MM.1S (cell line): Measurements from ENCODE around the gene DPYSL4.

Source experiments
- EZH2 ChIP-seq: fragments of 300-600 bp; sonication (generic); optimal IDR thresholded peaks from 2 replicates; pipeline ENCODE3; 2017; ENCODE audit warnings: low read depth, mild to moderate bottlenecking, antibody characterized with exemption, low read length, mixed read lengths
- EZH2phosphoT487 ChIP-seq: fragments of 300-600 bp; sonication (generic); IDR thresholded peaks from 2 replicates; pipeline ENCODE4 v1.6.1; 2018; ENCODE audit warnings: antibody characterized with exemption, low read length
- TF ChIP-seq, protein P1 (sequence below): fragments of 300-600 bp; sonication (generic); IDR thresholded peaks from 2 replicates; pipeline ENCODE4 v1.5.1; 2016; ENCODE audit warnings: antibody characterized with exemption, low read length, mixed read lengths

DNA sequence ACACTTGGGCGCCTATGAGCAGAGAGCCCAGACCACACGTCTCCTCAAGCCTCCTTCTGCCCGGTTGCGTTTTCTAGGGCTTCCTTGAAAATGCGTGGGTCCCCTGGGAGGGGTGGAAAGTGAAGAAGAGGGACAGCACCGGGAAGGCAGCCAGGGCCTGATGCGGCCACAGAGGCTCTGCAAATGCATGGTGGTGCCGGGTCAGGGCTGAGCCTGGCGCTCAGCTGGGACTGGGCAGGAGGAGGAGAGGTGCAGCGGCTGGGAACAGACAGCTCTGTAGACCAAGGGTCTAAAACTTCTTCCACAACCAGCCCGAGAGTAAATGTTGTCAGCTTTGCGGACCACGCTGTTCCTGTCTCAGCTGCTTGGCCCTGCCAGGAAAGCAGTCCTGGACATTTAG is 1.6 kb downstream of the DPYSL4 start:
- TF ChIP-seq, protein P1, sequence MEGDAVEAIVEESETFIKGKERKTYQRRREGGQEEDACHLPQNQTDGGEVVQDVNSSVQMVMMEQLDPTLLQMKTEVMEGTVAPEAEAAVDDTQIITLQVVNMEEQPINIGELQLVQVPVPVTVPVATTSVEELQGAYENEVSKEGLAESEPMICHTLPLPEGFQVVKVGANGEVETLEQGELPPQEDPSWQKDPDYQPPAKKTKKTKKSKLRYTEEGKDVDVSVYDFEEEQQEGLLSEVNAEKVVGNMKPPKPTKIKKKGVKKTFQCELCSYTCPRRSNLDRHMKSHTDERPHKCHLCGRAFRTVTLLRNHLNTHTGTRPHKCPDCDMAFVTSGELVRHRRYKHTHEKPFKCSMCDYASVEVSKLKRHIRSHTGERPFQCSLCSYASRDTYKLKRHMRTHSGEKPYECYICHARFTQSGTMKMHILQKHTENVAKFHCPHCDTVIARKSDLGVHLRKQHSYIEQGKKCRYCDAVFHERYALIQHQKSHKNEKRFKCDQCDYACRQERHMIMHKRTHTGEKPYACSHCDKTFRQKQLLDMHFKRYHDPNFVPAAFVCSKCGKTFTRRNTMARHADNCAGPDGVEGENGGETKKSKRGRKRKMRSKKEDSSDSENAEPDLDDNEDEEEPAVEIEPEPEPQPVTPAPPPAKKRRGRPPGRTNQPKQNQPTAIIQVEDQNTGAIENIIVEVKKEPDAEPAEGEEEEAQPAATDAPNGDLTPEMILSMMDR, result no peak
- TF ChIP-seq EZH2phosphoT487 (no peak), EZH2 (no peak)
